ENCODE measurements around the gene SMYD2. TPM values are rescaled to one million over a fixed set of nuclear protein-coding genes. Genes with fewer than 3 reads are reported as not detected.

SMYD2 gene
- total and polyA plus RNA-seq, 2 of the 8 experiments (the other 6 are each of a cell fraction or from before 2014, with no cell fraction given): 3.0 to 5.2 TPM

GRCh38 chr1:214354440-214355148 is 73.6 kb downstream of the SMYD2 start:
- H2AK5ac ChIP-seq (ENCODE audit: low read depth, low read length): no peak overlapping the region
- peaks cover 0 to 23% (median 16%) of the 10 kb centered on the region in 4 experiments; a peak in 5 of 8 replicates for H3K36me3 ChIP-seq (ENCODE audit: control insufficient read depth in 2 of 4, insufficient read depth in 4 of 4, low read length in 3 of 4)
- H3K79me2 ChIP-seq (ENCODE audit: control insufficient read depth in 1 of 2, insufficient read depth in 2 of 2, low read length in 2 of 2): no peaks in the 10 kb centered on the region
- H3K4me3 ChIP-seq (ENCODE audit: extremely low read depth in 1 of 4, insufficient read depth in 2 of 4, low read depth in 3 of 4, low read length in 4 of 4): no peak overlapping the region
- no peak overlapping the region for H3K18ac ChIP-seq (ENCODE audit: extremely low read depth, low read length)
- no peak overlapping the region for H2BK120ac ChIP-seq (replicated peaks; ENCODE audit: low read depth, low read length)
- H2AFZ ChIP-seq (ENCODE audit: low read length): no peak overlapping the region
- H2BK20ac ChIP-seq (ENCODE audit: low read length): no peak overlapping the region
- H3K14ac ChIP-seq (ENCODE audit: insufficient read length): no peak overlapping the region
- no peak overlapping the region for H3K23ac ChIP-seq (ENCODE audit: insufficient read length)
- 84% methylated on average over 4 of the region's 4 CpGs; no CpG with 5 or more reads in 1 of the 2 experiments for WGBS, 2 experiments (ENCODE audit: extremely low coverage in 1 of 2, insufficient coverage in 1 of 2, insufficient read length in 1 of 2, insufficient replicate concordance in 2 of 2, low coverage in 1 of 2, low lambda C conversion rate in 2 of 2, missing lambda C conversion rate in 1 of 2)
- H3K27me3 ChIP-seq (replicated peaks in 1 of 4; ENCODE audit: control insufficient read depth in 3 of 4, extremely low read depth in 1 of 4, insufficient read depth in 3 of 4, low read length in 3 of 4): no peaks in the 10 kb centered on the region
- H4K91ac ChIP-seq (replicated peaks; ENCODE audit: insufficient read length, low read length): no peak overlapping the region
- no peak overlapping the region for H2BK15ac ChIP-seq (ENCODE audit: low read length)
- no peak overlapping the region for H3K27ac ChIP-seq (ENCODE audit: low read depth, low read length)
- H3K23me2 ChIP-seq (ENCODE audit: low read depth, low read length): no peaks in the 10 kb centered on the region; the same call in 1 of the 2 replicates
- H3K79me1 ChIP-seq (ENCODE audit: low read depth, low read length): no peaks in the 10 kb centered on the region
- no peaks in the 10 kb centered on the region for H4K20me1 ChIP-seq (replicated peaks in 1 of 2; ENCODE audit: control insufficient read depth in 1 of 2, insufficient read depth in 2 of 2, low read length in 2 of 2)
- H3K9me3 ChIP-seq (ENCODE audit: insufficient read depth in 2 of 2, low read depth in 1 of 2, low read length in 1 of 2): no peaks in the 10 kb centered on the region
- H3K4me2 ChIP-seq (ENCODE audit: insufficient read depth in 1 of 2, low read depth in 2 of 2, low read length in 2 of 2): no peak overlapping the region
- no peak overlapping the region for H3K4ac ChIP-seq (replicated peaks; ENCODE audit: insufficient read length, low read depth, low read length)
- H3K9ac ChIP-seq (replicated peaks in 1 of 4; ENCODE audit: extremely low read depth in 1 of 4, low read depth in 3 of 4, low read length in 3 of 4): no peak overlapping the region
- H4K5ac ChIP-seq (ENCODE audit: insufficient read length, low read depth, low read length): no peak overlapping the region
- no peak overlapping the region for H2BK12ac ChIP-seq (ENCODE audit: low read depth, low read length)
- ChIA-PET CTCF (ENCODE audit: partially characterized antibody) (interaction anchor here (0.7 to 11.1 kb wide), 11 partner anchors 9 to 238 kb away, joined by 3 to 124 read pairs (median 5); no protein-coding TSS in a partner anchor), POLR2A (ENCODE audit: partially characterized antibody) (interaction anchor here (1.7 kb wide), 1 partner anchor 10 kb away, joined by 4 read pairs; no protein-coding TSS in a partner anchor)
- H3K56ac ChIP-seq (replicated peaks; ENCODE audit: insufficient read length, low read depth, low read length): no peak overlapping the region
- peaks cover 0 to 6% (median 2%) of the 10 kb centered on the region in 4 experiments; a peak in 4 of 7 replicates for H3K4me1 ChIP-seq (replicated peaks in 1 of 4; ENCODE audit: control insufficient read depth in 3 of 4, insufficient read depth in 4 of 4, low read length in 3 of 4)
- no peak for FAIRE-seq
- H4K8ac ChIP-seq (ENCODE audit: extremely low read depth, insufficient read depth, low read length): no peak overlapping the region
- no peak for DNase-seq (ENCODE audit: low read depth in 1 of 2, low spot score in 2 of 2)
- H2BK5ac ChIP-seq (ENCODE audit: low read depth, low read length): no peak overlapping the region
- TF ChIP-seq E2F6 (IDR thresholded peaks at IDR 0.05) (no peak), RNF2 (IDR thresholded peaks at IDR 0.05; ENCODE audit: borderline replicate concordance, low read depth, low read length, missing control alignments, poor library complexity, severe bottlenecking) (no peak), SP2 (IDR thresholded peaks at IDR 0.05; ENCODE audit: low read length) (no peak), ZNF274 (IDR thresholded peaks at IDR 0.05; ENCODE audit: borderline replicate concordance, extremely low read depth, low read length) (no peak)

All from H1 (cell line).